GM23338 (cell line): Measurements from ENCODE around the gene RAB3B. TPM values are rescaled to one million over a fixed set of nuclear protein-coding genes. Genes with fewer than 3 reads are reported as not detected.

Source experiments
- ATAC-seq: fragments of 200-7000 bp; cut with Tn5 transposase; 3 replicates; pipeline ENCODE4 v1.9.1; 2020
- DNase-seq: peaks from one replicate; pipeline ENCODE4 v3.0.0-alpha.2; 2015; ENCODE audit warnings: low spot score
- H2AFZ ChIP-seq: fragments of 200-600 bp; sonication (generic); 2 replicates; pipeline ENCODE4 v1.8.0; 2016; ENCODE audit warnings: antibody characterized with exemption, mild to moderate bottlenecking, moderate library complexity
- H3F3A ChIP-seq: fragments of 200-600 bp; sonication (generic); replicated peaks from 2 replicates; pipeline ENCODE4 v1.8.0; 2017; ENCODE audit warnings: antibody characterized with exemption, mixed run types, low read depth
- H3K27ac ChIP-seq: fragments of 200-600 bp; sonication (generic); 2 replicates; pipeline ENCODE4 v1.6.1; 2016; ENCODE audit warnings: low read depth
- H3K27me3 ChIP-seq: fragments of 200-600 bp; sonication (generic); 2 replicates; pipeline ENCODE4 v1.8.0; 2016; ENCODE audit warnings: mild to moderate bottlenecking, mixed run types, moderate library complexity; ENCODE audit not compliant: insufficient read depth
- H3K36me3 ChIP-seq: fragments of 200-600 bp; sonication (generic); 2 replicates; pipeline ENCODE4 v1.8.0; 2016; ENCODE audit warnings: mild to moderate bottlenecking; ENCODE audit not compliant: insufficient read depth
- H3K4me1 ChIP-seq: fragments of 200-600 bp; sonication (generic); 2 replicates; pipeline ENCODE4 v1.8.0; 2016; ENCODE audit warnings: mild to moderate bottlenecking, moderate library complexity; ENCODE audit not compliant: insufficient read depth
- H3K4me2 ChIP-seq: fragments of 200-600 bp; sonication (generic); 2 replicates; pipeline ENCODE4 v1.7.1; 2017; ENCODE audit warnings: mixed run types
- H3K4me3 ChIP-seq: fragments of 200-600 bp; sonication (generic); 2 replicates; pipeline ENCODE4 v1.6.1; 2016; ENCODE audit warnings: mixed run types
- H3K79me2 ChIP-seq: fragments of 200-600 bp; sonication (generic); replicated peaks from 2 replicates; pipeline ENCODE4 v1.8.0; 2017; ENCODE audit warnings: mild to moderate bottlenecking; ENCODE audit not compliant: insufficient read depth
- H3K9me2 ChIP-seq: fragments of 200-600 bp; sonication (generic); 2 replicates; pipeline ENCODE4 v1.8.0; 2017; ENCODE audit not compliant: insufficient read depth
- H4K20me1 ChIP-seq: fragments of 200-600 bp; sonication (generic); replicated peaks from 2 replicates; pipeline ENCODE4 v1.8.0; 2017; ENCODE audit warnings: mild to moderate bottlenecking; ENCODE audit not compliant: insufficient read depth
- H3K27ac Mint-ChIP-seq: 2 replicates; pipeline ENCODE4 v1.8.0; 2020; ENCODE audit warnings: inconsistent platforms, mild to moderate bottlenecking, moderate library complexity, mixed read lengths
- H3K27me3 Mint-ChIP-seq: 3 replicates; pipeline ENCODE4 v1.8.0; 2022; ENCODE audit warnings: low read depth, mild to moderate bottlenecking, moderate library complexity, mixed read lengths, inconsistent platforms; ENCODE audit not compliant: insufficient read depth, poor library complexity
- H3K36me3 Mint-ChIP-seq: 3 replicates; pipeline ENCODE4 v1.8.0; 2021; ENCODE audit warnings: low read depth, mild to moderate bottlenecking, inconsistent platforms, moderate library complexity, mixed read lengths
- H3K4me1 Mint-ChIP-seq: 3 replicates; pipeline ENCODE4 v1.8.0; 2020; ENCODE audit warnings: mild to moderate bottlenecking, inconsistent platforms, mixed read lengths
- H3K4me3 Mint-ChIP-seq: 3 replicates; pipeline ENCODE4 v1.8.0; 2021; ENCODE audit warnings: moderate library complexity, mild to moderate bottlenecking, inconsistent platforms, mixed read lengths
- H3K9me3 Mint-ChIP-seq: 3 replicates; pipeline ENCODE4 v1.8.0; 2020; ENCODE audit warnings: moderate library complexity, mild to moderate bottlenecking, inconsistent platforms, mixed read lengths
- EZH2 ChIP-seq: fragments of 200-600 bp; sonication (generic); IDR thresholded peaks from one replicate; pipeline ENCODE4 v1.8.0; 2017; ENCODE audit warnings: antibody characterized with exemption, mild to moderate bottlenecking, low read depth; ENCODE audit not compliant: unreplicated experiment
- EZH2phosphoT487 ChIP-seq: fragments of 200-600 bp; sonication (generic); IDR thresholded peaks from one replicate; pipeline ENCODE4 v1.8.1; 2018; ENCODE audit warnings: antibody characterized with exemption; ENCODE audit not compliant: unreplicated experiment
- STAT1 ChIP-seq: IDR thresholded peaks from one replicate; pipeline ENCODE4 v1.6.1; 2016; ENCODE audit warnings: antibody characterized with exemption; ENCODE audit not compliant: unreplicated experiment
- ZNF114 ChIP-seq: fragments of 250-450 bp; sonication (Bioruptor Pico); IDR thresholded peaks from 2 replicates; pipeline ENCODE4 v1.5.0; 2020; ENCODE audit warnings: mild to moderate bottlenecking, moderate library complexity
- polyA plus RNA-seq: library from polyadenylated mRNA; unstranded; fragments of >200 nt; fragmentation: Nextera tagmentation; extraction: Ambion mirVana; gene quantifications from 2 replicates; pipeline ENCODE4 v1.2.1, GENCODE V29; 2016
- total RNA-seq: library from RNA; depleted of rRNA; stranded (reverse); fragments of >200 nt; shearing (Covaris generic); gene quantifications from 2 replicates; pipeline ENCODE4 v1.2.3, GENCODE V29; 2014
- TF ChIP-seq, protein P1 (sequence below): IDR thresholded peaks from one replicate; pipeline ENCODE4 v1.6.1; 2018; ENCODE audit warnings: antibody characterized with exemption; ENCODE audit not compliant: unreplicated experiment
- TF ChIP-seq, protein P2 (sequence below), 2 experiments: fragments of 200-600 bp in 1 of 2; sonication (generic) in 1 of 2; conservative IDR thresholded peaks; 2 replicates each; pipeline versions ENCODE4 v1.5.1 to v1.6.1; 2016 to 2017; ENCODE audit warnings: antibody characterized with exemption in 2 of 2, low read depth in 2 of 2, mild to moderate bottlenecking in 2 of 2, moderate library complexity in 1 of 2
- TF ChIP-seq, protein P3 (sequence below): fragments of 250-450 bp; sonication (Bioruptor Pico); IDR thresholded peaks from 2 replicates; pipeline ENCODE4 v1.5.0; 2020; ENCODE audit warnings: mild to moderate bottlenecking, moderate library complexity

Gene RAB3B
- total and polyA plus RNA-seq, 2 experiments from 2014 or later, result 18.3 to 37.9 TPM

DNA sequence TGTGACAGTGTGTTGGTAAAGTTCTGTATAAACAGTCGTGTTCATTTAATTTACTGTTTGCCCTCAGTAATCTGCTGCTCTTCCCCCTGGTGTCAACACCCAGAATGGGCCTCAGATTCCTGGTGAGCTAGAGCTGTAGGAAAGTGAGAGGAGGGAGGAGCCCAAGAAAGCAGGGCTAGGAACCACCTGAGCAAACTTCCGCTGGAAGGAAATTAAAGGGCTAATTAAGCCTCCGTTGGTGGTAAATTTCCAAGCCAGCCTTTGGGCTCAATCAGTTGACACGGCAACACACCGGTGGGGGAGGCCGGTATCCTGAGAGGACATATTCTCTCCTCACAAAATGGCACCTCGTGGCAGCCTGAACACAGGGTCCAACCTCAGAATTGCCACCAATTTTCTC lies 32.9 kb downstream of the RAB3B start:
- peaks cover 26% of the 10 kb centered on the region for H3K36me3 Mint-ChIP-seq
- TF ChIP-seq, protein P1, sequence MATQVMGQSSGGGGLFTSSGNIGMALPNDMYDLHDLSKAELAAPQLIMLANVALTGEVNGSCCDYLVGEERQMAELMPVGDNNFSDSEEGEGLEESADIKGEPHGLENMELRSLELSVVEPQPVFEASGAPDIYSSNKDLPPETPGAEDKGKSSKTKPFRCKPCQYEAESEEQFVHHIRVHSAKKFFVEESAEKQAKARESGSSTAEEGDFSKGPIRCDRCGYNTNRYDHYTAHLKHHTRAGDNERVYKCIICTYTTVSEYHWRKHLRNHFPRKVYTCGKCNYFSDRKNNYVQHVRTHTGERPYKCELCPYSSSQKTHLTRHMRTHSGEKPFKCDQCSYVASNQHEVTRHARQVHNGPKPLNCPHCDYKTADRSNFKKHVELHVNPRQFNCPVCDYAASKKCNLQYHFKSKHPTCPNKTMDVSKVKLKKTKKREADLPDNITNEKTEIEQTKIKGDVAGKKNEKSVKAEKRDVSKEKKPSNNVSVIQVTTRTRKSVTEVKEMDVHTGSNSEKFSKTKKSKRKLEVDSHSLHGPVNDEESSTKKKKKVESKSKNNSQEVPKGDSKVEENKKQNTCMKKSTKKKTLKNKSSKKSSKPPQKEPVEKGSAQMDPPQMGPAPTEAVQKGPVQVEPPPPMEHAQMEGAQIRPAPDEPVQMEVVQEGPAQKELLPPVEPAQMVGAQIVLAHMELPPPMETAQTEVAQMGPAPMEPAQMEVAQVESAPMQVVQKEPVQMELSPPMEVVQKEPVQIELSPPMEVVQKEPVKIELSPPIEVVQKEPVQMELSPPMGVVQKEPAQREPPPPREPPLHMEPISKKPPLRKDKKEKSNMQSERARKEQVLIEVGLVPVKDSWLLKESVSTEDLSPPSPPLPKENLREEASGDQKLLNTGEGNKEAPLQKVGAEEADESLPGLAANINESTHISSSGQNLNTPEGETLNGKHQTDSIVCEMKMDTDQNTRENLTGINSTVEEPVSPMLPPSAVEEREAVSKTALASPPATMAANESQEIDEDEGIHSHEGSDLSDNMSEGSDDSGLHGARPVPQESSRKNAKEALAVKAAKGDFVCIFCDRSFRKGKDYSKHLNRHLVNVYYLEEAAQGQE, result no peak
- TF ChIP-seq, protein P2, sequence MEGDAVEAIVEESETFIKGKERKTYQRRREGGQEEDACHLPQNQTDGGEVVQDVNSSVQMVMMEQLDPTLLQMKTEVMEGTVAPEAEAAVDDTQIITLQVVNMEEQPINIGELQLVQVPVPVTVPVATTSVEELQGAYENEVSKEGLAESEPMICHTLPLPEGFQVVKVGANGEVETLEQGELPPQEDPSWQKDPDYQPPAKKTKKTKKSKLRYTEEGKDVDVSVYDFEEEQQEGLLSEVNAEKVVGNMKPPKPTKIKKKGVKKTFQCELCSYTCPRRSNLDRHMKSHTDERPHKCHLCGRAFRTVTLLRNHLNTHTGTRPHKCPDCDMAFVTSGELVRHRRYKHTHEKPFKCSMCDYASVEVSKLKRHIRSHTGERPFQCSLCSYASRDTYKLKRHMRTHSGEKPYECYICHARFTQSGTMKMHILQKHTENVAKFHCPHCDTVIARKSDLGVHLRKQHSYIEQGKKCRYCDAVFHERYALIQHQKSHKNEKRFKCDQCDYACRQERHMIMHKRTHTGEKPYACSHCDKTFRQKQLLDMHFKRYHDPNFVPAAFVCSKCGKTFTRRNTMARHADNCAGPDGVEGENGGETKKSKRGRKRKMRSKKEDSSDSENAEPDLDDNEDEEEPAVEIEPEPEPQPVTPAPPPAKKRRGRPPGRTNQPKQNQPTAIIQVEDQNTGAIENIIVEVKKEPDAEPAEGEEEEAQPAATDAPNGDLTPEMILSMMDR (conservative IDR thresholded peaks at IDR 0.05; ENCODE audit: low read depth in 2 of 2), result peak in 1 of 2 experiments; percentile 20; a peak in 1 of 4 replicates
- H3K27ac Mint-ChIP-seq, result peak overlapping the region; percentile 87; the same call in 1 of the 2 replicates
- DNase-seq (peak; percentile 58), ATAC-seq (peak; percentile 64)
- Histone ChIP-seq H3K4me1 (peaks cover 30% of the 10 kb centered on the region), H2AFZ (no peak overlapping the region), H3K27me3 (no peaks in the 10 kb centered on the region), H3K4me2 (peak overlapping the region; percentile 64), H3K79me2 (no peaks in the 10 kb centered on the region; the same call in 1 of the 2 replicates), H4K20me1 (peaks cover 3% of the 10 kb centered on the region; the same call in 1 of the 2 replicates), H3K4me3 (no peak overlapping the region), H3K36me3 (no peaks in the 10 kb centered on the region; the same call in 1 of the 2 replicates), H3F3A (no peaks in the 10 kb centered on the region), H3K27ac (peak overlapping the region; percentile 79; the same call in 1 of the 2 replicates), H3K9me2 (no peaks in the 10 kb centered on the region)
- H3K9me3 Mint-ChIP-seq, result no peaks in the 10 kb centered on the region
- peaks cover 3% of the 10 kb centered on the region for H3K27me3 Mint-ChIP-seq
- H3K4me1 Mint-ChIP-seq, result peaks cover 39% of the 10 kb centered on the region
- no peak overlapping the region; the same call in 2 of the 3 replicates for H3K4me3 Mint-ChIP-seq

DNA sequence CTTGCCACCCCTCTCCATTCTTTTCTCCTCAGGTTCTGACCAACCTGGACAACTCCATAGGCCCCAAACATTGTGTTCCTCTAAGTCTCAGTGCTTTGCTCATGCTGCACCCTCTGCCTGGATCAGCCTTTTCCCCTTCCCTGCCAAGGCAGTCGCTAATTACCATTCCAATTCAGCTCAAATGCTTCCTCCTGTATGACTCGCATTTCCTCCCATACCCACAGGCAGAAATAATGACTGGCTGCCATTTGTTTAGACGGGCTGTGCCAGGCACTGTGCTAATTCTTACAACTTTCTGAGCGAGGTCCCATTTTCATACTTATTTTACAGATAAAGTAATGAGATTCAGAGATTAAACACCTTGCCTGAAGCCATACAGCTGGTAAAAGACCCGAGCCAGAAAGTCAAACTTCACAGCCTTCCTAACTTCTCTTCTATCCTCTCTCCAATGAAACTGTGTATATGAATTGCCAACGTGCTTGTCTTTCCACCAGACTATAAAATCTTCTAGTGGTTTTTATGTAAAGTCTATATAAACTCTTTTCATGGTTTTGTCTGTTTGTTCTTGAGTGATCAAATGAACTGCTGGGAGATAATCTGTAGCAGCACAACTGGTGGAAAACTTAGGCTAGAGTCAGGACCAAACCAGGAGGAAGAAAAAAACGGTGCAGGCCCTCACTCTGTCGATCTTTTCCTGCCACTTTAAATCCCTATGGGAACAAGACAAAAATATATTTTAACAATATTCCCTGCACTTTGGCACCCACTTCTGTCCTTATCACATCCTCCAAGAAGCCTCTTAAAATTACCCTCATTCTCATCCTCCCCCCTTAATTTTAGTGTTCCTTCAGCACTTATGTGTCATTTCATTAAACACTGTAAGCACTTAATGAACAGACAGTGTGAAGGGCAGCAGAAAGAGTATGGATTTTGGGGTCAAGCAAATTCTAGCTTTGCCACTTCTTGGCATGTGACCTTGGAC lies 33.7 kb downstream of the RAB3B start:
- Histone ChIP-seq H3K27ac (peak overlapping the region; percentile 46), H3K4me1 (peaks cover 30% of the 10 kb centered on the region), H3K36me3 (no peaks in the 10 kb centered on the region; the same call in 1 of the 2 replicates), H3K4me2 (peak overlapping the region; percentile 64), H4K20me1 (0 out of 2 replicates have a peak, but pooled peaks cover 3% of the 10 kb centered on the region), H3K79me2 (peaks cover 4% of the 10 kb centered on the region; the same call in 1 of the 2 replicates), H3K4me3 (no peak overlapping the region), H2AFZ (no peak overlapping the region), H3K9me2 (no peaks in the 10 kb centered on the region), H3F3A (no peaks in the 10 kb centered on the region), H3K27me3 (no peaks in the 10 kb centered on the region)
- peak; percentile 27 for DNase-seq
- Mint-ChIP-seq H3K4me3 (peak overlapping the region; percentile 10; the same call in 1 of the 3 replicates), H3K27ac (peak overlapping the region; percentile 8; the same call in 1 of the 2 replicates), H3K9me3 (no peaks in the 10 kb centered on the region), H3K36me3 (peaks cover 29% of the 10 kb centered on the region), H3K4me1 (peaks cover 39% of the 10 kb centered on the region), H3K27me3 (peaks cover 3% of the 10 kb centered on the region)
- peak; percentile 59 for ATAC-seq
- no peak for TF ChIP-seq EZH2
- TF ChIP-seq, protein P3, sequence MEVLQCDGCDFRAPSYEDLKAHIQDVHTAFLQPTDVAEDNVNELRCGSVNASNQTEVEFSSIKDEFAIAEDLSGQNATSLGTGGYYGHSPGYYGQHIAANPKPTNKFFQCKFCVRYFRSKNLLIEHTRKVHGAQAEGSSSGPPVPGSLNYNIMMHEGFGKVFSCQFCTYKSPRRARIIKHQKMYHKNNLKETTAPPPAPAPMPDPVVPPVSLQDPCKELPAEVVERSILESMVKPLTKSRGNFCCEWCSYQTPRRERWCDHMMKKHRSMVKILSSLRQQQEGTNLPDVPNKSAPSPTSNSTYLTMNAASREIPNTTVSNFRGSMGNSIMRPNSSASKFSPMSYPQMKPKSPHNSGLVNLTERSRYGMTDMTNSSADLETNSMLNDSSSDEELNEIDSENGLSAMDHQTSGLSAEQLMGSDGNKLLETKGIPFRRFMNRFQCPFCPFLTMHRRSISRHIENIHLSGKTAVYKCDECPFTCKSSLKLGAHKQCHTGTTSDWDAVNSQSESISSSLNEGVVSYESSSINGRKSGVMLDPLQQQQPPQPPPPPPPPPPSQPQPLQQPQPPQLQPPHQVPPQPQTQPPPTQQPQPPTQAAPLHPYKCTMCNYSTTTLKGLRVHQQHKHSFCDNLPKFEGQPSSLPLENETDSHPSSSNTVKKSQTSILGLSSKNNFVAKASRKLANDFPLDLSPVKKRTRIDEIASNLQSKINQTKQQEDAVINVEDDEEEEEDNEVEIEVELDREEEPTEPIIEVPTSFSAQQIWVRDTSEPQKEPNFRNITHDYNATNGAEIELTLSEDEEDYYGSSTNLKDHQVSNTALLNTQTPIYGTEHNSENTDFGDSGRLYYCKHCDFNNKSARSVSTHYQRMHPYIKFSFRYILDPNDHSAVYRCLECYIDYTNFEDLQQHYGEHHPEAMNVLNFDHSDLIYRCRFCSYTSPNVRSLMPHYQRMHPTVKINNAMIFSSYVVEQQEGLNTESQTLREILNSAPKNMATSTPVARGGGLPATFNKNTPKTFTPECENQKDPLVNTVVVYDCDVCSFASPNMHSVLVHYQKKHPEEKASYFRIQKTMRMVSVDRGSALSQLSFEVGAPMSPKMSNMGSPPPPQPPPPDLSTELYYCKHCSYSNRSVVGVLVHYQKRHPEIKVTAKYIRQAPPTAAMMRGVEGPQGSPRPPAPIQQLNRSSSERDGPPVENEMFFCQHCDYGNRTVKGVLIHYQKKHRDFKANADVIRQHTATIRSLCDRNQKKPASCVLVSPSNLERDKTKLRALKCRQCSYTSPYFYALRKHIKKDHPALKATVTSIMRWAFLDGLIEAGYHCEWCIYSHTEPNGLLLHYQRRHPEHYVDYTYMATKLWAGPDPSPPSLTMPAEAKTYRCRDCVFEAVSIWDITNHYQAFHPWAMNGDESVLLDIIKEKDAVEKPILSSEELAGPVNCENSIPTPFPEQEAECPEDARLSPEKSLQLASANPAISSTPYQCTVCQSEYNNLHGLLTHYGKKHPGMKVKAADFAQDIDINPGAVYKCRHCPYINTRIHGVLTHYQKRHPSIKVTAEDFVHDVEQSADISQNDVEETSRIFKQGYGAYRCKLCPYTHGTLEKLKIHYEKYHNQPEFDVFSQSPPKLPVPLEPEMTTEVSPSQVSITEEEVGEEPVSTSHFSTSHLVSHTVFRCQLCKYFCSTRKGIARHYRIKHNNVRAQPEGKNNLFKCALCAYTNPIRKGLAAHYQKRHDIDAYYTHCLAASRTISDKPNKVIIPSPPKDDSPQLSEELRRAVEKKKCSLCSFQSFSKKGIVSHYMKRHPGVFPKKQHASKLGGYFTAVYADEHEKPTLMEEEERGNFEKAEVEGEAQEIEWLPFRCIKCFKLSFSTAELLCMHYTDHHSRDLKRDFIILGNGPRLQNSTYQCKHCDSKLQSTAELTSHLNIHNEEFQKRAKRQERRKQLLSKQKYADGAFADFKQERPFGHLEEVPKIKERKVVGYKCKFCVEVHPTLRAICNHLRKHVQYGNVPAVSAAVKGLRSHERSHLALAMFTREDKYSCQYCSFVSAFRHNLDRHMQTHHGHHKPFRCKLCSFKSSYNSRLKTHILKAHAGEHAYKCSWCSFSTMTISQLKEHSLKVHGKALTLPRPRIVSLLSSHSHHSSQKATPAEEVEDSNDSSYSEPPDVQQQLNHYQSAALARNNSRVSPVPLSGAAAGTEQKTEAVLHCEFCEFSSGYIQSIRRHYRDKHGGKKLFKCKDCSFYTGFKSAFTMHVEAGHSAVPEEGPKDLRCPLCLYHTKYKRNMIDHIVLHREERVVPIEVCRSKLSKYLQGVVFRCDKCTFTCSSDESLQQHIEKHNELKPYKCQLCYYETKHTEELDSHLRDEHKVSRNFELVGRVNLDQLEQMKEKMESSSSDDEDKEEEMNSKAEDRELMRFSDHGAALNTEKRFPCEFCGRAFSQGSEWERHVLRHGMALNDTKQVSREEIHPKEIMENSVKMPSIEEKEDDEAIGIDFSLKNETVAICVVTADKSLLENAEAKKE, result no peak
- TF ChIP-seq ZNF114, result no peak
- no peak for TF ChIP-seq EZH2phosphoT487
- TF ChIP-seq STAT1, result no peak
